Activated CD4-positive, CD25-positive, alpha-beta regulatory T cell treated with anti-CD3 and anti-CD28 coated beads, Interleukin-2, amount 50 U/mL, for 16 hours (primary cell): Measurements from ENCODE around the gene MAP2.

ENCODE experiments used
- DNase-seq: peaks from one replicate; pipeline ENCODE4 v3.0.0-alpha.2; 2020; ENCODE audit warnings: low read depth, low spot score

MAP2 gene

DNA sequence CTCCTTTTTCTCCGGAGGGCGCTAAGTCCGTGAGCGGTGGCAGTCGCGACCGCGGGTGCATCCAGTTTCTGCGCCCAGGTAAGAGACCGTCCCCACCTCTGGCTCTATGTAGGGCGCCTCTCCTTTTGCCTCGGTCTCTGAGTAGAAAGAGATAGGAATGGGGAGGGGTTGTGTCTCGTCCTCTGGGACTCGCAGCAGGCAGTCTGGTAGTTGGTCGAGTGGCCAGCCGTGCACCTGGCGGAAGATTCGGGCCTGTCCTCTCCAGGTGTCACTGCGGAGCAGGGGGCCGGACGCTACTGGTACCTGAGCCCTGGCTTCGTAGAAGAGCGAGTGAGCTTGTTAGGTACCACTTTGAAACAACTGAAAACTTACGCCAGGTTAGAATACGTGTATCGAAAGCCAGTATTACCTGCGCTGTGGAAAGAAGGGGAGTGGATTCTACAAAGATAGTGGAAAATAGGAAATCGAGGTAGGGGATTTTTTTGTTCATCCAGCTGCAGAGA, 403 bp downstream of the MAP2 start:
- DNase-seq, result no peak

DNA sequence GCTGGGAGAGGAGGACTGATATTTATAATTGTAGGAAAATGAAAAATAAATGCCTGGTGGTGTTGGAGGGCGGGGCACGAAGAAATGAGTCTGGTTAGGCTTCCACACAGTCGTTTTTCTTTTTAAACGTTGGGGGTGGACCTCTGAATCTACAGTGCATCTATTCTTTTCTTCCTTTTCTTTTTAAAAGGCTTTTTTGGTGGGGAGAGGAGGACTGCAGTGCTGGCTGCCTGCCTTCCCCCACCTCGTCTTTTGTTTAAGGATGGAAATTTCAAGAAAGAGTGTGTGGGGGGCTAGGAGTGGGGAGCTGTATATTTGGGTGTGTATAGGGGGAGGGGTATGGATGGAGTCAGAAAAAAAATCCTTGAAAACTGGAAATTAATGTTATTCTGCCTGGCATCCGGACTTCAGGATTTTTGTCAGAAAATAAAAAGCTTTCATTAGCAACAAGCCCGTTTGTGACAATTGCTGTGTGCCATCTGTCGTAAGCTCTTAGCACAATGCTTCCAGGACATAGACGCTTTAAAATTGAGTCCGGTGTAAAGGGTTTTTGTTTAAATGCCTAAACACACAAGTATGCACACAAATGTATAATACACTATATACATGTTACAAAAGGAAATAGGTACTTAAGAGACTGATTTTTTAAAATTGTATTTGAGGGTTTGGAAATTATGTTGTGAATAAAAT, 1.1 kb downstream of the MAP2 start:
- DNase-seq, result no peak

DNA sequence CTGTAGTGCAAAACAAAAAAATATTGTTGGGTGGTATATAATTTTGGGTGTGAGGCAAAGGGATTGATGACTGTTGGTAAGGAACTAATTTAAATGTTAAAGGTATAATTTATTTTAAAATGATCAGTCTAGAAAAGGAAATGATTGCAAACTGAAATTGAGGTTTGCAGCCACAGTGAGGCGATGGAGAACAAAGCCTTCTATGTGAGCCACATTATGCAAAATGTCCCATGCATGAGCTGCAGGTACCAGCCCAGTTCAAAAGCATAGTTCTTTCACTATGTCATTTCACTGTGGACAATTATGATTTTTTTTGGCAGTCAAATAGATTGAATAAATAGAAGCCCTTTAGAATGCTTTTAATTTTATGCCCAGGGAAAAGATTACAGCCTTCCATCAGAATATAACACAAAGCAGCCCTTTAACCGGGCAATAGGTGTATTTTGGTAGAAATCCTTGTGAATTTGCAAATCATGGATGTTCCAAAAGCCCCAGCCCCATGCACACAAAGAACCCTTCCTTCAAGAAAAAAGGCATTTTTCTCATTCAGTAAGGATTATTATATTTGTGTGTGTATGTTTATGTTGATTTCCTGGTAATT, 1.7 kb downstream of the MAP2 start:
- DNase-seq, result no peak

DNA sequence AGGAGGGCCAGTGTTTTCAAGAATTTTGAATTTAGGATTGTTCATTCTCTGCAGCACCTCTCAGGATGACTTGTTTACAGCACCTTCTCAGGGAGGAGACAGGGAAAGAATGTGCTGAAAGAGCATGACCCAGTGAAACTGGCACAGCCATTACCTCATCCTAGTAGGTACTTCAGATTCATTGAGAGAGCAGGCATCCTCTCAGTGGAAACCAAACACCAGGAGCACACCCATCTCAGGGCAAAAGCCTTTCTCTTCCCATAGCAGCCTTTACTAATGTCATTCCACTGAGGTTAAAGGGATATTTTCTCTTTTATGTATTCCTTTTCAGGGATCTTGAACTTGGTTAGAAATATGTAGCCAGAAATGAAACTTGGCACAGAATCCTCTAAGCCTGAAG, 2.6 kb downstream of the MAP2 start:
- DNase-seq, result no peak

DNA sequence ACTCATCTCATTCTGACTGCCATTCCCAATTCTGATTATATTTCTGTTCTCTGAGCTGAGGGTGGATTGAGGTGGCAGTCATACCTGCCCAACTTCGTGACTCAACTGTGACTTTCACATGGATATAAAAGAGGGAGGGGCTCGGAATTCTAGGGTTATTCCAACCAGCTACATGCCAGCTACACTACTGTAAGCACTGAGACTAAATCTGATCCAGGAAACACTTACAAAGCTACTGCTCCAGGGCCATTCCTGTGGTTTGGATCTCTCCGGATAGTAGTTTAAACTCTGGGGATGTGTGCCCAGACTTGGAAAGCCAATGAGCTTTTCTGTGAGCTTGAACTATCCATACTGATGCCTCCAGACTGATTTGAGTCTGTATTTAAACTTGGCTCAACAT, 7.9 kb downstream of the MAP2 start:
- DNase-seq, result no peak

- no peak for DNase-seq
Observed at GRCh38 chr2:209441541-209441940, 17.7 kb downstream of the MAP2 start.

- no peak for DNase-seq
Observed at GRCh38 chr2:209442939-209443338, 19.1 kb downstream of the MAP2 start.

DNA sequence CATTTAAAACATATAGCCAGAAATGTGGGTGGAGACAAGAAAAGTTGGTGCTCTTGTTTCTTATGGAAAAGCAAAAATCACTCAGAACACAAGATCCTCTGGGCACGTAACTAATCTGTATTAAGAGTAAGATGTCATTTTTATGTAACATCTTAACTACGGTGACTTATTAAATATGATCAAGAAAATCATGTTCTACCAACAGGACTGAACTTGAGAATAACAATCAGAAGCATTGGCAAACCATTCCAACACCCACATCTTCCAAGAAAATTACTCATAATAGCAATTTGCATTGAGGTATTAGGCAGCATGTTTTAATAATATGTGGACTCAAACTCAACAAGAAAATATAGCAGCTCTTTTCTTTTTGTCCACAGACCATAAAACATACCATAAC, 21.6 kb downstream of the MAP2 start:
- no peak for DNase-seq

- DNase-seq, result no peak
Observed at GRCh38 chr2:209451209-209451834, 27.5 kb downstream of the MAP2 start.

- no peak for DNase-seq
Observed at GRCh38 chr2:209456489-209456888, 32.6 kb downstream of the MAP2 start.

- no peak for DNase-seq
Observed at GRCh38 chr2:209458008-209458979, 34.4 kb downstream of the MAP2 start.

GRCh38 chr2:209459359-209459758, 35.5 kb downstream of the MAP2 start:
- DNase-seq, result no peak

GRCh38 chr2:209460151-209460761, 36.4 kb downstream of the MAP2 start:
- DNase-seq, result no peak

- DNase-seq, result no peak
Observed at GRCh38 chr2:209463226-209463625, 39.4 kb downstream of the MAP2 start.

DNA sequence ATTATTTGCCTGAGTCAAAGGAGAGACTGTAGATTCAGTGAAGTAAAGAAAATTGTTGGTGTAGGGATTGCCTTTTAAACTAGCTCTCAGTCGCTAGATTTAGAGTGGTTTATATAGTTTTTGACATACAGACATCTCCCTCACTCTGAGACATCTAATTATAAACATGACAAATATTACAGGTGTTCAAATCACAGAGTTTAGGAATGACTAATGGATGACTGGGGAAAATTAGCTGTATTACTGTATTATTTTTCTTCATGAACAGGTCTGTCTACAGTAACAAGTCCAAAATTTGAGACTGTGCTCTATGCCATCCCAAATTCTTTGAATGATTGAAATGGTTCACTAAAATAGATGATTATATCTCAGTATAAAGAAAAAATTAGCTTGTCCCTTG, 40.0 kb downstream of the MAP2 start:
- no peak for DNase-seq

DNA sequence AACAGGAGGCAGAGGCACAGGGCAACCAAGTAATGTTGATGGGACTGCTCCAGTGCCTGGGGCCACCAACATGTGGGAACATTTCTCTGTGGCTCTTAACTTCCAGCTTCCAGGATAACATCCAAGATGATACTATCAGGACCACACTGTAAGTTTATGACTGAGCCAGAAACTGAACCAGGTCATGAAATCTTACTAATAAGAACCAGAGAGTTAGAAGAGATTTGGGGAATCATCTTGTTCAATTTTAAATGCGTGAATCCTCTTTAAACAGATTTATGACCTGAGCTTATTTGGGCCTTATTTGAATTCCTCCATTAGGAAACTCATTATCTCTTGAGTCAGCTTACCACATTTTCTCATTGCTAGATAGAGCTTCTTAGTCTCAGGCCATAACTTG, 45.0 kb downstream of the MAP2 start:
- DNase-seq, result no peak

- no peak for DNase-seq
Observed at GRCh38 chr2:209469481-209469880, 45.6 kb downstream of the MAP2 start.

DNA sequence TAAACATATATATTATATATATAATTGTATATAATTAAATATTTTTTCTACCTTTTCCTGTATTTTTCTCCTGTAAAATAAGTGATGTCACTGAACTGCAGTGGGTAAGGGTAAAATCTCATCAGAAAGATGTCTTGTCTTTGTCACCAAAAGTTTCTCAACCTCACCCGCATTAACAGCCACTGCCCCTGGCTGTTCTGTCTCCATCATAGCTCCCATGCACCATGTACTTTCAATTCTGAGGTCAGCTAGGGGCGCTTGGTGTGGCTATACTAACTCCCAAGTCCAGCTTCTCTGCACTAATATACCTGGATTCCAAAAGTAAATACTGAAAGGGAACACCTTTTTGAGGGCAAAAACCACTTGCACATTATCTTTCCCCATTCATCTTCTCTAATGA, 46.6 kb downstream of the MAP2 start:
- DNase-seq, result no peak

GRCh38 chr2:209471037-209471436, 47.2 kb downstream of the MAP2 start:
- DNase-seq, result no peak

- no peak for DNase-seq
Observed at GRCh38 chr2:209472112-209472832, 48.4 kb downstream of the MAP2 start.

DNA sequence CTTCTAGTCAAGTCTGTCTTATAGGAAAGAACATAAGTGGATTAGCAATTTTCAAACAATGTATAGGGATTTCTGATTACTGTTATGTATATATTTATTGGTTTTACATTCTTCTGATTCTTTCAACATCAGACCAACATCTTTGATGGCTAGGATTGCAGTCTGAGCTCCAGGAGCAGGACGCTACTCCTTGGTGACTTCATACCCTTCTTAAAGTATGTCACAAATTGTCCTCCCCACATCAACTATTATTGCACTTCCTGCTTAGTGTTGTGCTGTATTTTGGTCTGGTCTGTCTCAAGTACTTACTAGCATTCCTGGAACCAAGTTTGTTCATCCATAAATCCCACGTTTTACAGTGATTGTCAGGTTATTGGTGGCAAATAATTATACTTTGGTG, 49.0 kb downstream of the MAP2 start:
- no peak for DNase-seq
